HG02840 (cell line): ENCODE measurements around the gene ANKS6.

Experiments
- ATAC-seq: cut with Tn5 transposase; IDR thresholded peaks from one replicate; pipeline ENCODE4 v1.9.1; 2021; ENCODE audit warnings: mild to moderate bottlenecking, moderate library complexity, moderate number of reproducible peaks; ENCODE audit not compliant: unreplicated experiment, low FRiP score

The ANKS6 gene

GRCh38 chr9:98818764-98819163 lies 22.4 kb upstream of the ANKS6 start:
- no peak for ATAC-seq

- ATAC-seq: no peak
Measured at GRCh38 chr9:98815391-98815951, 19.1 kb upstream of the ANKS6 start.

- no peak for ATAC-seq
Measured at GRCh38 chr9:98811051-98811650, 14.8 kb upstream of the ANKS6 start.

GRCh38 chr9:98810102-98810842 lies 13.9 kb upstream of the ANKS6 start:
- ATAC-seq: no peak

- ATAC-seq: no peak
Measured at GRCh38 chr9:98809311-98810101, 13.2 kb upstream of the ANKS6 start.

GRCh38 chr9:98808875-98809274 lies 12.5 kb upstream of the ANKS6 start:
- ATAC-seq: no peak

- ATAC-seq: no peak
Measured at GRCh38 chr9:98808411-98808815, 12.1 kb upstream of the ANKS6 start.

GRCh38 chr9:98807814-98808195 lies 11.4 kb upstream of the ANKS6 start:
- ATAC-seq: no peak

- no peak for ATAC-seq
Measured at GRCh38 chr9:98807070-98807813, 10.9 kb upstream of the ANKS6 start, which contains the start of gene GALNT12. Gene GALNT12, plus strand, starts transcription at chr9:98807670. Its CDS starts 29 bp downstream, at chr9:98807699.

GRCh38 chr9:98806394-98807035 lies 10.2 kb upstream of the ANKS6 start:
- no peak for ATAC-seq

GRCh38 chr9:98805506-98806272 lies 9.3 kb upstream of the ANKS6 start:
- no peak for ATAC-seq

- ATAC-seq: no peak
Measured at GRCh38 chr9:98804083-98804482, 7.7 kb upstream of the ANKS6 start.

- ATAC-seq: no peak
Measured at GRCh38 chr9:98801969-98802371, 5.6 kb upstream of the ANKS6 start.

- ATAC-seq: no peak
Measured at GRCh38 chr9:98801561-98801960, 5.2 kb upstream of the ANKS6 start.

- ATAC-seq: no peak
Measured at GRCh38 chr9:98798254-98798653, 1.9 kb upstream of the ANKS6 start.

- ATAC-seq: no peak
Measured at GRCh38 chr9:98797491-98797890, 1.1 kb upstream of the ANKS6 start.

- ATAC-seq: peak; percentile 49
Measured at GRCh38 chr9:98795970-98796363, 388 bp downstream of the ANKS6 start.

GRCh38 chr9:98795295-98795955 lies 930 bp downstream of the ANKS6 start:
- no peak for ATAC-seq

GRCh38 chr9:98794802-98795201 lies 1.6 kb downstream of the ANKS6 start:
- no peak for ATAC-seq
